ENCODE measurements around the gene TSC22D4.
"Not testable (repeated sequence)": the region's sequence is repeated elsewhere in the genome, so short reads cannot be mapped to it uniquely, and the experiment has no call there.

The TSC22D4 gene

DNA sequence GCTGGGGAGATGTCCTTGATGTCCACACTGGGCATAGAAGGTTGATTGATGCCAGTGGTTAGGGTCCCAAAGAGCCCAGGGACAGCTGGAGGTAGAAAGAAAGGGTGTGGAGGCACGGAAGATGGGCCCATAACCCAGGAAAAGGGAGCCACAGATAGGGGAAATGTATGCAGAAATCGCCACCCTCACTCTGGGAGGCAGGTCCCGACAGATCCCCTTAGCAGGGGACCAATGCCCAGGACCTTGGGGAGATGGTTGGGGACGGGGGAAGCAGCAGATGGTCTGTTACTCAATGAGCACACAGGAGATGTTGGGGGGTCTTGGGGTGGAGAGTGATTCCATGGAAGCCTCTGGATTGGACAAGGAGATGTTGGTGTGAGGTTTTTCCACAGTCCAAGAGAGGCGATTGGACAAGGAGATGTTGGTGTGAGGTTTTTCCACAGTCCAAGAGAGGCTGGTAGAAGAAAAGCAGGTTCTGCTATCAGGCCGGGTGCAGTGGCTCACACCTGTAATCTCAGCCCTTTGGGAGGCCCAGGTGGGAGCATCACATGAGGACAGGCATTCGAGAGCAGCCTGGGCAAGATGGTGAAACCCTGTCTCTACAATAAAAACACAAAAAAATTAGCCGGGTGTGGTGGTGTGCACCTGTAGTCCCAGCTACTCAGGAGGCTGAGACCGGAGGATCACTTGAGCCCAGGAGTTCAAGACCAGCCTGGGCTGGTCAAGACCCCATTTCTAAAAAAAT is 35.7 kb downstream of the TSC22D4 start:
- DNase-seq (ENCODE audit: low read depth): no peak

DNA sequence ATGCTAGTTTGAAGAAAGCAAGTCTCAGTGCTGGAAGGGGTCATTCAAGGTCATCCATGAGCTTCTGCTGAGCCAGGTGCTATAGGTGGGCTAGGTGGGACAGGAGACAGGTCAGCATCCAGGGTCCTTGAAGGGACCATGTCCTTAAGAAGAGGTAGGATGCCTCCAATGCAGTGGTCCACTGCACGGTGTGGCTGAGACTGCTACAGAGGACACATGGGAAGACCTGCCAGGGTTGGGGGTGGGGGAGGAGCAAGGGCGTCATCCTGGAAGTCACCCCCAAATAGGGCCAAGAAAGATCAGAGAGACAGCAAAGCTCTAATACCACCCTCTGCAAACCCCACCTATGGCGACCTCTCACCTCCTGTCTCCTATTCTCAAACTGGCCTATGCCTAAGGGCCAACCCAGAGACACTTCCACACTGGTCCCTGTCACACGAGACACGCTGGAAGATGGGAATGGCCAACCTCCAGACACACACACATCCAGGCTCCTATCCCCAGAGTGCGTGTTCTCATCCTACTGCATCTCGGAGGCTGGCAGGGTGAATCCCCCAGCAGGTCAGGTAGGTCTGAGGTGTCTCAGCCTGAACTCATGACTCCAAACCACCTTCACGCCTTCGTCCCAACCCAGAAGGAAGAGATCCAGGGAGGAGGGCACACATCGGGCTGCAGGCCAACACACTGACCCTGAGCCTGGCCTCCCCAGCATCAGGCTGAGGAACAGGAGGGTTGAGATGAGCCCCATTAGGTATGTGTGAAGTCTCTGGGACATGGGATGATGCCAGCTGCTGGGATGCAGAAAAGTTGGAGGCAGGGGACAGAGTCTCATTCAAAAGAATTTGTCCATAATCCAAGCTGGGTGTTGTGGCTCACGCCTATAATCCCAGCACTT is 37.1 kb downstream of the TSC22D4 start:
- DNase-seq (ENCODE audit: low read depth): no peak

DNA sequence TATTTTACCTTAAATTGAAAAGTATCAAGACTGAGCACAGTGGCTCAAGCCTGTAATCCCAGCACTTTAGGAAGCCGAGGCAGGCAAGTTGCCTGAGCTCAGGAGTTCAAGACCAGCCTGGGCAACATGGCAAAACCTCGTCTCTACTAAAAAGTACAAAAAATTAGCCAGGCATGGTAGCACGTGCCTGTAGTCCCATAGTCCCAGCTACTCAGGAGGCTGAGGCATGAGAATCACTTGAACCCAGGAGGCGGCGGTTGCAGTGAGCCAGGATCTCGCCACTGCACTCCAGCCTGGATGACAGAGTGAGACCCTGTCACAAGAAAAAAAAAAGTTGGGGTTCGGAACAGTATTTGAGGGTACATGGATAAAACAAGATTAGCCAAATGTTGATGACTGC is 39.8 kb downstream of the TSC22D4 start:
- DNase-seq (ENCODE audit: low read depth): not testable (repeated sequence)

DNA sequence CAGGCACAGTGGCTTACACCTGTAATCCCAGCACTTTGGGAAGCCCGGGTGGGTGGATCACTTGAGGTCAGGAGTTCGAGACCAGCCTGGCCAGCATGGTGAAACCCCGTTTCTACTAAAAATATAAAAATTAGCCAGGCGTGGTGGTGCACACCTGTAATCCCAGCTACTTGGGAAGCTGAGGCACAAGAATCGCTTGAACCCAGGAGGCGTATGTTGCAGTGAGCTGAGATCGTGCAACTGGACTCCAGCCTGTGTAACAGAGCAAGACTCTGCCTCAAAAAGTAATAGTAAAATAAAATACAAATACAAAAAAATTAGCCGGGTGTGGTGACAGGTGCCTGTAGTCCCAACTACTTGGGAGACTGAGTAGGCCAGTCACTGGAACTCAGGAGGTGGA is 40.3 kb downstream of the TSC22D4 start:
- not testable (repeated sequence) for DNase-seq (ENCODE audit: low read depth)

DNA sequence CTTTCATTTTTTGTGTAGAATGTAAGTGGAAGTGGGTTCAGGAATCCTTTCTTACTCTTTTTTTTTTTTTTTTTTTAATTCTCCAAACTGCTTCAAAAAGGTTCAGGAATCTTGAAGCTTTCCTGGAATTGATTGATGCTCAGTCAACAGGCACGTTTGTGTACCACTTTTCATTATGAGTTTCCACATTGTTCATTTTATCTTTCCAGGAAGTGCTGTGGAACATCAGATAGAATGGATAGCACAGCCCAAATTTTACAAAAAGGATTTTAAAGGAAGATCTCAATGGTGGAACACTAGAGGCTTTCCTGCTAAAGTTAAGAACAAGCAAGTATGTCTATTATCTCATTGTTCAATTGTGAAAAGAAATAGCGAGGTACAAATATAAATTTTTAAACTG is 40.8 kb downstream of the TSC22D4 start:
- DNase-seq (ENCODE audit: low read depth): no peak

DNA sequence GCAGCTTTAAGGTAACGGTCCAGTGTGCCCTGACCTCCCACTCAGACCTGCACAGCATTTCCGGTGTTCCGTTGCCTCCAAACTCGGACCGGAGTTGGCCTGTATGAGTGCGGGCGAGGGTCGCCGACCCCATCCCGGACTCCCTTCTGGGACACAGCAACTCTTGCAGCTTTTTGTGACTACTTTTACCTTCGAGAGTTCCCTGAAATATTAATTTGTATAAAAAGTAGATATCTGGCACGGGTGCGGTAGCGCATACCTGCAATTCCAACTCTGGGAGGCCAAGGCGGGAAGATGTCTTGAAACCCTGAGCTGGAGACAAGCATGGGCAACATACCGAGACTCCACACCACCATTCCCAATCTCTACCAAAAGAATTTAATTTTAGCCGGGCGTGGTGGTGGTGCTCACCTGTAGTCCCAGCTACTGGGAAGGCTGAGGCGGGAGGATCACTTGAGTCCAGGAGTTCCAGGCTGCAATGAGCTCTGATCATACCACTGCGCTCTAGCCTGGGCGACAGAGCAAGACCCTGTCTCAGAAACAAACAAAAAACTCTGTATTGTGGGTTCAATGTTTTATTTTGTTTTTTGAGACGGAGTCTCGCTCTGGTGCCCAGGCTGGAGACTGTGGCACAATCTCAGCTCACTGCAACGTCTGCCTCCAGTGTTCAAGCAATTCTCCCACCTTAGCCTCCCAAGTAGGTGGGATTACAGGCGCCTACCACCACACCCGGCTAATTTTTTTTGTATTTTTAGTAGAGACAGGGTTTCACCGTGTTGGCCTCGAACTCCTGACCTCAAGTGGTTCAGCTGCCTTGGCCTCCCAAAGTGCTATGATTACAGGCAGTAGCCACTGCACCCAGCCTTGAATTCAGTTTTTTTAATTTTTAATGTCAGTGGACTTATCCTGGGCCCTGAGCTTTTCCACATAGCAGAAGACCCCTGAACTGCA is 41.6 kb downstream of the TSC22D4 start:
- DNase-seq (ENCODE audit: low read depth): no peak

DNA sequence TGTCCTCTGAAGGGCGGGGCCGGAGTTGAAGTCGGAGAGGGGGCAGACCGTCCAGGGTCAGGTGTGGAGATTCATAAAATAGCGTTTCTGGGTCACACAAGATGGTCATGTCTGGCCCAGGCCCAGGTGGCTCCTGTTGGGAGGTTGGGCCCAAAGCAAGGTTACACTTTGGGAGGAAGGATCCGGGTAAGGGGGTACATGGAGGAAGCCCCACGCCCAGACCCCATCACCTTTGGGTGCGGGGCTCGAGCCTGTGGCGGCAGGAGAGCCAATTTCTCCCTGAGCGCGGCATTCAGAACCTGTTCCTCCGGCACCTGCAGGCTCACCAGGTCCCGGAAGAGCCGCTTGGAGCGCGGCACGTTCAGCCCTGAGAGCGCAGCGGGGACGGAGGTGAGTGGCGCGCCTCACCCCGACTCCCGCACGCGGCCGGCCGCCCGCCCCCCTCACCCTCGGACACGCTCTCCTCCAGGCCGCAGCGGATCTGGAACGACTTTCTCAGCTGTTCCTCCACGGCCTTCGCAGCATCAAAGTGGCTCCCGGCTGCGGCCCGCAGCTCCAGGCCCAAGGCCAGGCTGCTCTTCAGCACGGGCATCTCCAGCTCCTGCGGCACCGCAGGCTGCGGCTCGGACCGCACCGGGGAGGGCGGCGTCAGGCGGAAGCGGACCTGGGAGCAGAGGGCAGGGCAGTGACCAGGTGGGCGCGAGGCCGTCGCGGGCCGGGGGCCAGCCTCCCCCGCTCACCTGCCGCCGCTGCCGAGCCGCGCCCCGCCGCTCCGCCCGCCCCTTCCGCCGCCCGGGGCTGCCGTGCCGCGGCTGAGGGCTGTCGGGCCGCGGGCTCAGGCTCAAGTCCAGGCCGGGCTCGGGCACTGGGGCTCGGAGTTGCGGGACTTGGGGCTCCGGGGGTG is 43.4 kb downstream of the TSC22D4 start:
- peak; percentile 39 for DNase-seq (ENCODE audit: low read depth)

DNA sequence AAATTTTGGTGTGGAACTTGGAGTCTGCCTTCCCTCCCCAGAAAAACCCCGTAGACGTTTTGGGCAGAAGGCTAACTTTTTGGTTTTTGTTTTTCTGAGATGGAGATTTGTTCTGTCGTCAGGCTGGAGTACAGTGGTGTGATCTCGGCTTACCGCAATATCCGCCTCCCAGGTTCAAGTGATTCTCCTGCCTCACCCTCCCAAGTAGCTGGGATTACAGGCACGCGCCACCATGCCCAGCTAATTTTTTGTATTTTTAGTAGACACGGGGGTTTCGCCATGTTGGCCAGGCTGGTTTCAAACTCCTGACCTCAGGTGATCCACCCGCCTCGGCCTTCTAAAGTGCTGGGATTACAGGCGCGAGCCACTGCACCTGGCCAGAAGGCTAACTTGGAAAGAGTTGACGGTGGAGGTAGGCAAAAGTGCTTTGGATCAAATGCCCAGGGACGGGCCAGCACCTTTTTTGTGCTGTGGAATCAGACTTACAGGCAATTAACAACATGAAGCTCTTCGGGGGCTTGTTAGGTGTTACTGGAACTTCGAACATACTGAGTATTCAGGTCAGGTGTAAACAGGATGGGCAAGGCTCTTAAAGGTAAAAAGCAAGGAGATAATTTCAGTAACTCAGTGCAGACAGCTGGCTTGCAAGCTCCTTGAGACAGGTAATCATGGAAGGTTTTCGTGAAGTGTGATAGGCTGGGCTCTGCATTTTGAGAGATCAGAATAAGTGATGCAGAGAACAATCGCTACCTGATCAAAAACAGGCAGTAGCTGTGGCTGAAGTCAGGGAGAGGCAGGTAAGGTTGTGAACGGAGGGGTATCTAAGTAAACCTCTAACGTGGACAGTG is 44.5 kb downstream of the TSC22D4 start:
- no peak for DNase-seq (ENCODE audit: low read depth)

DNA sequence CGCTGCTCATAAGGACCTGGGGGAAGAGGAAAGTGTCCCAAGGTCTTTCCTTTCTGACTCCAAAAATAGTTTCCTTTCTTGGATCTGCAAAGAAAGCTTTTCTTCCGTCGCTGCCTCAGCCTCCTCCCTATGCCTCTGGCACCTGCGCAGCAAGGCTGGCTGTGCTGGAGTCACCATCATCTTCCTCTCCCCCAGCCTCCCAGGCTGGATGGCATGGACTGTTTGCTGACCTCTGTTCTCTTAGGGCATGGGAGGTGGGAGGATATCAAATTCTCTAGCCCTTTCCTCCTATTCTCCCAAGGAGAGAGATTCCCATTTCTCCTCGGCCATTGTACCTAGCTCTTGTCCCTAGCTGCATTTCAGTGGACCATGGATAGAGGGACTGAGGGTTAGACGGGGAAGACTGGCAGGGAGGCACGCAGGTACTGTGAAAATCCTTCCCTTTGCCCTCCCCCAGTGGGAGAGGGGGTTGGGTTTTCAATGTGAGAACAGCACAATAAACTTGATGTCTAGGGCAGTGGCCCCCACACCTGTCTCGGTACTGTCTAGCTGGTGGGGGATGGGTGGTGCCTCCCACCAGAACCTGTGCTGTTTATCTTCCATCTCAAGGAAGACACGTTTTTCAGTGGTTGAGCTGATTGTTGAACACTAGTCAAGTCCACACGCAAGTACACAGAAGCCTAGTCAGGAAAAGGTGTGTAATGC is 45.3 kb downstream of the TSC22D4 start:
- no peak for DNase-seq (ENCODE audit: low read depth)

DNA sequence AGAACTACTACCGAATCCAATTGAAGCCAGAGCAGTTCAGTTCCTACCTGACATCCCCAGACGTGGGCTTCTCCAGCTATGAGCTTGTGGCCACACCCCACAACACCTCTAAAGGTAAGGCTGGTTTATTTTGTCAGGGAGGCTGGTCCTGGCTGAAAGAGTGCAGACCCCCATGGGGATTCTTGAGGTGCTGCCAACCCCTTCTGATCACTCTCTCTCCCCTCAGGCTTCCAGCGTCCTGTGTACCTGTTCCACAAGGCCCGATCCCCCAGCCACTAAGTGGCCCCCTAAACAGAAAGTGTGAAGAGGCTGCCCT is 45.8 kb downstream of the TSC22D4 start:
- DNase-seq (ENCODE audit: low read depth): no peak

DNA sequence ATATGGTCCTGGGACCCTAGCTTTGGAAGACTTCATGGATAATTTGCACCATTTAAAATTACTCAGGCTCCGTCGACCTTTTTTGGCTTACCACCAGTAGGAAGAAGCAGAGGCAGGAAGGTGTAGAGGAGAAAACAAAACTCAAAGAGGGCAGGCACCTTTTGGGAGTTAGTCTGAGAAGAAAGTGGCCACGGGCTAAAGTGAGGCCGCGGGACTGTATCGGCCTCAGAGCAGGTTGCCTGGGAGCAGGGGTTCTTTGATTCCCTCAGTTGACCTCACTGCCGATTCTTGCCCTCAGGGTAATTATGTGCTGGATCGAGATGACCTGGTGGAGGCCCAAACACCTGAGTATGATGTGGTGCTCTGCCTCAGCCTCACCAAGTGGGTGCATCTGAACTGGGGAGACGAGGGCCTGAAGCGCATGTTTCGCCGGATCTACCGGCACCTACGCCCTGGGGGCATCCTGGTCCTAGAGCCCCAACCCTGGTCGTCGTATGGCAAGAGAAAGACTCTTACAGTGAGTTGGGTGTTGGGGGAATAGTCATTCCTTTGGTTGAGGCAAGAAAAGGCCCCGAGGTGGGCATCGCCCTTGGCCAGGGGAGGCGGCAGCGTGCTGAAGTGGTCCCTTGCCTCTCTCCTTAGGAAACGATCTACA is 46.3 kb downstream of the TSC22D4 start:
- no peak for DNase-seq (ENCODE audit: low read depth)

DNA sequence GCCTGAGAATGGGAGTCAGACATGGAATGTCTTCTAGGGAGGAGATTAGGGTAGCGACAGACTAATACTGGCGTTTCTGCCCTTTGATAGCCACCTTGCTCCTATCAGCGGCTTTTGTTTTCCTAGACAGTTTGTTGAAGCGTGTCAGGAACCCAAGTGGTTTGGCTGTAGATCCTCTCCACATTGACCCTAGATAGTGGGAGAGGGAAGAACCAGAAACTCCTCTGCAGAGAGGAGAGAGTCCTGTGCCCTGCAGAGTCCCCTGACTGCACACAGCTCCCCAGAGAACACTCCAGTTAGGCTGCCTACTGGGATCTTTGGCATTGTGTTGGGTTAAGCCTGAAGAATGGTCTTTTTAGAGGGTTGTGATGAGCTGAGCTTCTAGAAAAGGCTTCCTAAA is 47.0 kb downstream of the TSC22D4 start:
- no peak for DNase-seq (ENCODE audit: low read depth)

DNA sequence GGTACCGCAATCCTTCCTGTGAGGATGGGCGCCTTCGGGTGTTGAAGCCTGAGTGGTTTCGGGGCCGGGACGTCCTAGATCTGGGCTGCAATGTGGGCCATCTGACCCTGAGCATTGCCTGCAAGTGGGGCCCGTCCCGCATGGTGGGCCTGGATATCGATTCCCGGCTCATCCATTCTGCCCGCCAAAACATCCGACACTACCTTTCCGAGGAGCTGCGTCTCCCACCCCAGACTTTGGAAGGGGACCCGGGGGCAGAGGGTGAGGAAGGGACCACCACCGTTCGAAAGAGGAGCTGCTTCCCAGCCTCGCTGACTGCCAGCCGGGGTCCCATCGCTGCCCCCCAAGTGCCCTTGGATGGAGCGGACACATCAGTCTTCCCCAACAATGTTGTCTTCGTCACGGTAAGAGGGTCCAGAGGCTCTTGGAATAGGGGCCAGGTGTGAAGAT is 47.7 kb downstream of the TSC22D4 start:
- DNase-seq (ENCODE audit: low read depth): no peak

DNA sequence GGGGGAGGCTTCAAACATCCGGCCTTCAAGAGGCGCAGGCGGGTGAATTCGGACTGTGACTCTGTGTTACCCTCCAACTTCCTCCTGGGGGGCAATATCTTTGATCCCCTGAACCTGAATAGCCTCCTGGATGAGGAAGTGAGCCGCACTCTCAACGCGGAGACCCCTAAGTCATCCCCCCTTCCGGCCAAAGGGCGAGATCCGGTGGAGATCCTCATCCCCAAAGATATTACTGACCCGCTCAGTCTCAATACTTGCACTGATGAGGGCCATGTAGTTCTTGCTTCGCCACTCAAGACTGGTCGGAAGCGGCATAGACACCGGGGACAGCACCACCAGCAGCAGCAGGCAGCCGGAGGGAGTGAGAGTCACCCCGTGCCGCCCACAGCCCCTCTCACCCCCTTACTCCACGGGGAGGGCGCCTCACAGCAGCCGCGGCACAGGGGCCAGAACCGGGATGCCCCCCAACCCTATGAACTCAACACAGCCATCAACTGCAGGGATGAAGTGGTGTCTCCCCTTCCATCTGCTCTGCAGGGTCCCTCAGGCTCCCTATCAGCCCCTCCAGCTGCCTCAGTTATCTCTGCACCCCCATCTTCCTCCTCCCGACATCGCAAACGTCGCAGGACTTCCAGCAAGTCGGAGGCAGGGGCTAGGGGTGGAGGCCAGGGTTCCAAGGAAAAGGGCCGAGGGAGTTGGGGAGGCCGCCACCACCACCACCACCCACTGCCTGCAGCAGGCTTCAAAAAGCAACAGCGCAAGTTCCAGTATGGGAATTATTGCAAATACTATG is 48.3 kb downstream of the TSC22D4 start:
- no peak for DNase-seq (ENCODE audit: low read depth)

DNA sequence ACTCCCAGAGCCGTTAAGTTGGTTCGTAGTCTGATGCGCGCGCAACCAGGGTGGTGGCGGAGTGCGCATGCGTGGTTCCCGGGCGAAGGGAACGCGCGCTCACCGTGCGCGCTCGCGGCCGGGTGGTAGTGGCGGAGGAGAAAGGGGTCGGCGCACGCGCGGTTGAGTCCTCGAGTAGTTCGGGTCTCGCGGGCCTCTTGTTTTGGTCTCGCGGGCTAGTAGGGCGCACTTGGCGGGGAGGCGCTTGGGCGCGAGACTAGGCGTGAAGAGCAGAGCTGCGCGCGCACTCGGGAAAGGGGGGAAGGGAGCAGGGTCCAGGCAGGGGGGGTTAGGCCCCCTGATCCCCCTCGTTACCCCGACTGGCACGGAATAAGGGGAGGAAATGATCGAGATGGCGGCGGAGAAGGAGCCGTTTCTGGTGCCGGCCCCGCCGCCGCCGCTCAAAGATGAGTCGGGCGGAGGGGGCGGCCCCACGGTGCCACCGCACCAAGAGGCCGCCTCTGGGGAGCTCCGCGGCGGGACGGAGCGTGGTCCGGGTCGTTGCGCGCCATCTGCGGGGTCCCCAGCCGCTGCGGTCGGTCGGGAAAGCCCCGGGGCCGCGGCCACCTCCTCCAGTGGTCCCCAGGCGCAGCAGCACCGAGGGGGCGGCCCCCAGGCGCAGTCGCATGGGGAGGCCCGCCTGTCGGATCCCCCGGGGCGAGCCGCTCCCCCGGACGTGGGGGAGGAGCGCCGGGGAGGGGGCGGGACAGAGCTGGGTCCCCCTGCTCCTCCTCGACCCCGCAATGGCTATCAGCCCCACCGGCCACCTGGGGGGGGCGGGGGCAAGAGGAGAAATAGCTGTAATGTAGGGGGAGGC is 49.1 kb downstream of the TSC22D4 start, which contains the start of gene MEPCE:
TSS of gene MEPCE (plus strand) at position 195 of the 856 bp plus-strand sequence. CDS start at position 383, 188 bp downstream.
- peak; percentile 96 for DNase-seq (ENCODE audit: low read depth)

DNA sequence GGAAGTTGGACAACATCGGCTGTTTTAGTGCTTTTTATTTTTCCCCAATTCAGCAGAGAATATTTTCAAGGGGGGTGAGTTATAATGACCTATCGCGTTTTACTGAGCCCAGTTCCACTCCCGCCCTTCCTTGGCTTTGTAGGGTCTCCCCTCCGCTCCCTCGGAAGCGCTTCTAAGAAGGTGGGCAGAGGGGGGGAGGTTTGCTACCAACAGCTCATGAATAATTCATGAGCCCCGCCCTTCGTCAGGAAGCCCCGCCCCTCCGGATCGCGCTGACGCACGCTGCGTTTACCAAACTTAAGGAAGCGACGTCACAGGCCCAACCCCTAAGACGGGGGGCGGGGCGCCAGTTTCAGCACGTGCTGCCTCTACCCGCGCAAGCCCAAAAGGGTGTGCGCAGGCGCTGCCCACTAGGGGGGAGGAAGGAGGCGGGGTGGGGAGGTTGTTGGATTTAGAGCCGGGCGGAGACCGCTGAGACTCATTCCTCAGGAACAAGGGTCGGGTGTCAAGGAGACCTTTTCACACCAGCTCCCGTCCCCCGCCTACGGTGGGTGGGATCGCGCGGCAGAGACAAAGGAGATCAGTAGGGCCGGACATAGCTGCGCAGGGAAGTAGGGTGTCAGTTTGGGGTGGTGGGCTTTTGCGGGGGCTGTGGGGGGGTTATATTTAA is 49.9 kb downstream of the TSC22D4 start:
- DNase-seq (ENCODE audit: low read depth): peak; percentile 100

All from stimulated activated CD8-positive, alpha-beta memory T cell treated with anti-CD3 and anti-CD28 coated beads, Interleukin-12 subunit alpha, Interleukin-12 subunit beta, amount 100 ng/mL, for 4 hours (primary cell).